ENCODE measurements around the gene M6PR. TPM values are rescaled to one million over a fixed set of nuclear protein-coding genes. Genes with fewer than 3 reads are reported as not detected.

Gene M6PR
- total RNA-seq, 2 donors from 2014 or later, result 144 to 199 TPM

Other genes with a start within 250 kb of the M6PR start
- not detected for gene A2ML1, start 127.0 kb downstream of the M6PR start, total RNA-seq
- 10 to 100 TPM; 13.0 to 17.0 TPM for gene PHC1, start 35.1 kb downstream of the M6PR start, total RNA-seq
- gene KLRG1, start 39.9 kb upstream of the M6PR start, total RNA-seq, result 1 to 10 TPM; 3.0 to 4.8 TPM
- under 1 TPM; 0.26 to 0.28 TPM for gene A2M, start 166.3 kb upstream of the M6PR start, total RNA-seq